ENCODE results near the gene CAMTA1. TPM values are rescaled to one million over a fixed set of nuclear protein-coding genes. Genes with fewer than 3 reads are reported as not detected.

The CAMTA1 gene
- total RNA-seq, 1 donor from 2014 or later, result 63.8 TPM

- H3K36me3 Mint-ChIP-seq (ENCODE audit: low read depth), result peaks cover 4% of the 10 kb centered on the region
- peaks cover 12% of the 10 kb centered on the region for H3K4me1 Mint-ChIP-seq (ENCODE audit: low read depth)
- no peak overlapping the region for H3K27ac Mint-ChIP-seq (ENCODE audit: unreplicated experiment)
- DNase-seq (ENCODE audit: low spot score), result no peak
- no peak for TF ChIP-seq CTCF (IDR thresholded peaks at IDR 0.05)
- peaks cover 26% of the 10 kb centered on the region for H3K27me3 Mint-ChIP-seq (ENCODE audit: low read depth)
- peaks cover 5% of the 10 kb centered on the region for H3K9me3 Mint-ChIP-seq (ENCODE audit: low read depth)
- no peak overlapping the region for H3K4me3 Mint-ChIP-seq (ENCODE audit: unreplicated experiment)
Observed at GRCh38 chr1:6745073-6745472, 40.2 kb upstream of the CAMTA1 start.

GRCh38 chr1:6747674-6748073, 37.6 kb upstream of the CAMTA1 start:
- Mint-ChIP-seq H3K27ac (ENCODE audit: unreplicated experiment) (no peak overlapping the region), H3K4me1 (ENCODE audit: low read depth) (peaks cover 12% of the 10 kb centered on the region), H3K9me3 (ENCODE audit: low read depth) (no peaks in the 10 kb centered on the region), H3K36me3 (ENCODE audit: low read depth) (peaks cover 4% of the 10 kb centered on the region), H3K27me3 (ENCODE audit: low read depth) (peaks cover 34% of the 10 kb centered on the region), H3K4me3 (ENCODE audit: unreplicated experiment) (no peak overlapping the region)
- DNase-seq (ENCODE audit: low spot score), result no peak
- no peak for TF ChIP-seq CTCF (IDR thresholded peaks at IDR 0.05)

GRCh38 chr1:6750490-6750889, 34.8 kb upstream of the CAMTA1 start:
- Mint-ChIP-seq H3K27ac (ENCODE audit: unreplicated experiment) (no peak overlapping the region), H3K4me3 (ENCODE audit: unreplicated experiment) (no peak overlapping the region), H3K4me1 (ENCODE audit: low read depth) (no peaks in the 10 kb centered on the region), H3K9me3 (ENCODE audit: low read depth) (no peaks in the 10 kb centered on the region), H3K36me3 (ENCODE audit: low read depth) (peaks cover 4% of the 10 kb centered on the region), H3K27me3 (ENCODE audit: low read depth) (peaks cover 48% of the 10 kb centered on the region)
- no peak for TF ChIP-seq CTCF (IDR thresholded peaks at IDR 0.05)
- DNase-seq (ENCODE audit: low spot score), result no peak

- no peak for DNase-seq (ENCODE audit: low spot score)
- Mint-ChIP-seq H3K27me3 (ENCODE audit: low read depth) (peaks cover 36% of the 10 kb centered on the region), H3K27ac (ENCODE audit: unreplicated experiment) (no peak overlapping the region), H3K36me3 (ENCODE audit: low read depth) (peaks cover 4% of the 10 kb centered on the region), H3K4me3 (ENCODE audit: unreplicated experiment) (no peak overlapping the region), H3K9me3 (ENCODE audit: low read depth) (no peaks in the 10 kb centered on the region), H3K4me1 (ENCODE audit: low read depth) (no peaks in the 10 kb centered on the region)
- no peak for TF ChIP-seq CTCF (IDR thresholded peaks at IDR 0.05)
Observed at GRCh38 chr1:6753320-6754140, 31.7 kb upstream of the CAMTA1 start.

GRCh38 chr1:6756457-6756856, 28.8 kb upstream of the CAMTA1 start:
- H3K27ac Mint-ChIP-seq (ENCODE audit: unreplicated experiment), result no peak overlapping the region
- H3K9me3 Mint-ChIP-seq (ENCODE audit: low read depth), result no peaks in the 10 kb centered on the region
- TF ChIP-seq CTCF (IDR thresholded peaks at IDR 0.05), result no peak
- H3K4me3 Mint-ChIP-seq (ENCODE audit: unreplicated experiment), result no peak overlapping the region
- H3K27me3 Mint-ChIP-seq (ENCODE audit: low read depth), result peaks cover 20% of the 10 kb centered on the region
- no peaks in the 10 kb centered on the region for H3K4me1 Mint-ChIP-seq (ENCODE audit: low read depth)
- no peak for DNase-seq (ENCODE audit: low spot score)
- H3K36me3 Mint-ChIP-seq (ENCODE audit: low read depth), result peaks cover 1% of the 10 kb centered on the region
